GM18861 (cell line): Measurements from ENCODE around the gene ACE.

Experiments
- ATAC-seq: cut with Tn5 transposase; IDR thresholded peaks from one replicate; pipeline ENCODE4 v1.9.1; 2021; ENCODE audit not compliant: unreplicated experiment

ACE gene

DNA sequence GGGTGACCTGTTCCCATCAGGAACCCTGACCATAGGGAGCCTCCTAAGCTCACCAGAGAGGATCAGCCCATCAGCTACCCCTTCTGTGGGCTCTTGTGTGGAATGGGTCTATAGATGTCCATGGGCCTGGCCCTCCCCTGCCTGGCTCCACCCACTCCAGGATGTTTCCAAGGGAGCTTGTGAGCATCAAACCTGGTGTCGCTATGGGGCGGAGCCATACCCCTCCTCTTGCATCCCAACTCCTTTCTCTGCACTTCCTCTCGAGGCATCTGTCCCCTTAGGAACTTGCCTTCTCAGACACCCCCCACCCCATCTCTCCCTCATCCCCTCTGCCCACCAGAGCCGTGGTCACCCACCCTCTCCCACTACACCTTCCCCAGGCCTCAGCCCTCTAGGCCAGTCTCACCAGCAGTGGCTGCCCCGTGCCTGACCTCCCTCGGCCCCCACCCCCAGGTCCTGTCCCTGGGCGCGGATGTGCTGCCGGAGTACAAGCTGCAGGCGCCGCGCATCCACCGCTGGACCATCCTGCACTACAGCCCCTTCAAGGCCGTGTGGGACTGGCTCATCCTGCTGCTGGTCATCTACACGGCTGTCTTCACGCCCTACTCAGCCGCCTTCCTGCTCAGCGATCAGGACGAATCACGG, 56.7 kb downstream of the ACE start:
- ATAC-seq = no peak

DNA sequence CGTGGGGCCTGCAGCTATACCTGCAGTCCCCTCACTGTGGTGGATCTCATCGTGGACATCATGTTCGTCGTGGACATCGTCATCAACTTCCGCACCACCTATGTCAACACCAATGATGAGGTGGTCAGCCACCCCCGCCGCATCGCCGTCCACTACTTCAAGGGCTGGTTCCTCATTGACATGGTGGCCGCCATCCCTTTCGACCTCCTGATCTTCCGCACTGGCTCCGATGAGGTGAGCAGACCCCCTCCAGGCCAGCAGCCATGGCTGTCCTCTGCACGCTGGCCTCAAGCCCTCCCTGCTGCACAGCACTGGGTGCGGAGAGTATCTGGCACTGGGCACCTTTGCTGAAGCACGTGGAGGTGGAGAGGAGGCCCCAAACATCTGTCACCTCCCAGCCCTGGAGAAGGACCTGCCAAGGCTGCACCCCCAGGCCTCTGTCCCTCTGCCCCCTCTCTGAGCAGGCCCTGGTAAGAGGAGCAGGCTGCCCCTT, 57.3 kb downstream of the ACE start:
- no peak for ATAC-seq

DNA sequence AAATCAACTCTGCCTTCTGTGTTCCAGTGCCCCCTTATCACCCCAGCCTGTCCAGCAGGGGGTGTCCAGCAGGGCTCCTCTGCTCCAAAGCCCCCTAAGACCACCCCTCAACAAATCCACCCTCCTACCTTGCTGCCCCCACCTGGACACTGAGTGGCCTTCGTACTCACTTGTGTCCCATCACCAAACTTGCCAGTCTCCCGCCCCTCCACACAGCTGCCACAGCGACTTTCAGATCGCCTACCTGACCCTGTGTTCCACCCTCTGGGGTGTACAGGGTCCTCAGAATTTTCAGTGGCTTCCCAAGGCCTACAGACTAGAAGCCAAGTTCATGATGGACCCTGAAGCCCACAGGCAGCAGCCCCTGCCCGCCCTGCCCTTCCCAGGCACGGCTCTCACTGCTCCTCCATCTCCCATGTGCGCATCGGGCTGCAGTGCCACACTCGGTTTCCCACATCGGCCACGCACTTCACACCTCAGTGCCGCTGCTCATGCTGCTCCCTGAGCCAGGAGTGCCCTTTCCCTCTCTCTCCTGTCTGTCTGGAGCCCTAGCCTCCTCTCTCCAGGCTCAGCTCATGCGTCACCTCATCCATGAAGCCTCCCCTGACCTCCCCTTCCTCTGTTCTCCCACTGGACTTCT, 58.1 kb downstream of the ACE start:
- ATAC-seq = no peak

DNA sequence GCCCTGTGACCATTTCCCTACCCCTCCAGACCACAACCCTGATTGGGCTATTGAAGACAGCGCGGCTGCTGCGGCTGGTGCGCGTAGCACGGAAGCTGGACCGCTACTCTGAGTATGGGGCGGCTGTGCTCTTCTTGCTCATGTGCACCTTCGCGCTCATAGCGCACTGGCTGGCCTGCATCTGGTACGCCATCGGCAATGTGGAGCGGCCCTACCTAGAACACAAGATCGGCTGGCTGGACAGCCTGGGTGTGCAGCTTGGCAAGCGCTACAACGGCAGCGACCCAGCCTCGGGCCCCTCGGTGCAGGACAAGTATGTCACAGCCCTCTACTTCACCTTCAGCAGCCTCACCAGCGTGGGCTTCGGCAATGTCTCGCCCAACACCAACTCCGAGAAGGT, 58.8 kb downstream of the ACE start:
- ATAC-seq = no peak

DNA sequence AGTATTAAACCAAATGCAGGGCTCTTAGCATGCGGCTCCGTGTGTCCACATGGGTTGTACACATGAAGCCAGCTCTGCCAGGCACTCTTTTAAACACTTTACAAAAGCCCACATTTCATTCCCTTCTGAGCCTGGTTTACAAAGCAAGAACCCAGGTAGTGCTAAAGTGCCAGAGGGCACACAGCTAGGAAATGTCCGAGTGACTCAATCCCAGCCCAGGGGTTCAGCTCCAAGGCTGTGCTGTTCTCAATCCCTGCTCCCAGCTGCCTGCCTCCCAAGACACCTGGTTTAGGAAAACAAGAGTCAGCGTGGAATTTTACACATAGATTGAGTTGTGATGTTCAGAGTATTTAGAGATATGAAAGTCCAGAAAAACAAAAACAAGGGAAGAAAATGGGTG, 60.1 kb downstream of the ACE start:
- ATAC-seq = no peak

DNA sequence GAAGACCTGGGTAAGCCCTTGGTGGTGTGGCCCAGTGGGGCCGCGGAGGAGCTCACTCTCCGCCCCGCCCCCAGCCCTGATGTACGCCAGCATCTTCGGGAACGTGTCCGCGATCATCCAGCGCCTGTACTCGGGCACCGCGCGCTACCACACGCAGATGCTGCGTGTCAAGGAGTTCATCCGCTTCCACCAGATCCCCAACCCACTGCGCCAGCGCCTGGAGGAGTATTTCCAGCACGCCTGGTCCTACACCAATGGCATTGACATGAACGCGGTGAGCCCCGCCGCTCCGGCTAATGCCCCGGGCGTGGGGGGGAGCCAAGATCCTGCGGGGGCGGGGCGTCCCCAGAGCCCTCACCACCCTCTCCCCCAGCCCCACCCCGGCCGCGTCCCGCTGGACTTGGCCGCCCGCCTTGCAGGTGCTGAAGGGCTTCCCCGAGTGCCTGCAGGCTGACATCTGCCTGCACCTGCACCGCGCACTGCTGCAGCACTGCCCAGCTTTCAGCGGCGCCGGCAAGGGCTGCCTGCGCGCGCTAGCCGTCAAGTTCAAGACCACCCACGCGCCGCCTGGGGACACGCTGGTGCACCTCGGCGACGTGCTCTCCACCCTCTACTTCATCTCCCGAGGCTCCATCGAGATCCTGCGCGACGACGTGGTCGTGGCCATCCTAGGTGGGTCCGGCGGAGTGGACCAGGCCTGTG, 61.3 kb downstream of the ACE start:
- ATAC-seq = no peak

DNA sequence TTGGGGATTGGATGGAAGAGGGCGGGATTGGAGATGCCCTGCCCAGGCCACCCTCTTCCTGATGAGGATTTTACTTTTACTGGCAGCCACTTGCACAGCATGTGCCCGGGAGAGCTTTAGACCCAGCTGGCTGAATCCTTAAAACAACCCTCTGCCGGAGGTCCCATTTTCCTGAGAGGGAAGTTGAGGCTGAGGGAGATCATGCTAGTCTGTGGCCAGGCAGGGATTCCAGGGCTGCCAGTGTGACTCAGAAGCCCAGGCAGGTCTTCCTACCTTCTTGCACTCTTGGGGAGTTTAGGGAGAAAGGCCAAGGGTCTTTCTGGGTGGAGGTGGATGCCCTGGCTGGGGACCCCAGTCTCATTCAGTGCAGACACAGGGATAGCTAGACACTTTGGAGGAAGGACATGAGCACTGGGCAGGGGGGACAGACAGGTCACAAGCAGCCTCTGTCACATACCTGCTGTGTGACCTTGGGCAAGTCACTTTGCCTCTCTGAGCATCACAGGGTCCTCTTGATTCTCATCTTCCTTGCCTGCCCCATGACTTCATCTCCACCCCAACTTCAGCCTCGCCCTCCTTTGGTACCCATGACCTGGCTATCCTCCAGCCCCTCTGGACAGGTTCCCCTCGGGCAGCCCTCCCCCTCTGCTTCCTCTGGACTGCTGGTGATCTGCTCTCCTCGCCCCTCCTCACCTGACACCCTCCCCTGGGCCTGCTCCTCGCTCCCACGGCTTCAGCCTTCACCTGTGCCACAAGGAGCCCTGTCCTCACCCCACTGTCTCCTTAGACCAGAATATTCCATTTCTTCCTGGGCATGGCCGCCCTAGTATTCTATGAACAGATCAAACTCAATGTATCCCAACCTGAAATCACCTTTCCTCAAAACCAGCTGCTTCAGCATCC, 62.1 kb downstream of the ACE start:
- no peak for ATAC-seq

DNA sequence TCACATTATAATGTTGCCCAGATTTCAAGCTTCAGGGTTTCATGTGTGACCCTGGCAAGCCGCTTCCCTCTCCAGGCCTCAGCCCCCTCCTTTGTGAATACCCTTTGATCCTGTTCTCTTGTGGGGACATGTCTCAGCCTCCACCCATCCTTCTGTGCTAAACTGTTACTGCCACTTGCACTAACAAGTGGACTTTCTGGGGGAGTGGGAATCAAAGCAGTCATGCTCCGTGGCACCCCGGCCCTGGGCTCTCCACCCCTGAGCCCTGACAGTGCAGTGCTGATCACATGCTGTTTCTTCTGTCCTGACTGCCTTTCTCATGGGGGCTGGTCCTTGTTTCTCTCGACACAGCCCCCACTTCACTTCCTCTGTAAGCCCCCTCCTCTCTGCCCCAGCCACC, 63.7 kb downstream of the ACE start:
- no peak for ATAC-seq

DNA sequence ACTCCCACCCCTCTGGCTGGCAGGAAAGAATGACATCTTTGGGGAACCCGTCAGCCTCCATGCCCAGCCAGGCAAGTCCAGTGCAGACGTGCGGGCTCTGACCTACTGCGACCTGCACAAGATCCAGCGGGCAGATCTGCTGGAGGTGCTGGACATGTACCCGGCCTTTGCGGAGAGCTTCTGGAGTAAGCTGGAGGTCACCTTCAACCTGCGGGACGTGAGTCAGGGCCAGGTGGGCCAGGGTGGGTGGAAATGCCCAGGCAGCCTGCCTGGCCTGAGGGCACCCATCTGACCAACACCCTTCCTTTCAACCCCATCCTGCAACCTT, 65.3 kb downstream of the ACE start:
- no peak for ATAC-seq

DNA sequence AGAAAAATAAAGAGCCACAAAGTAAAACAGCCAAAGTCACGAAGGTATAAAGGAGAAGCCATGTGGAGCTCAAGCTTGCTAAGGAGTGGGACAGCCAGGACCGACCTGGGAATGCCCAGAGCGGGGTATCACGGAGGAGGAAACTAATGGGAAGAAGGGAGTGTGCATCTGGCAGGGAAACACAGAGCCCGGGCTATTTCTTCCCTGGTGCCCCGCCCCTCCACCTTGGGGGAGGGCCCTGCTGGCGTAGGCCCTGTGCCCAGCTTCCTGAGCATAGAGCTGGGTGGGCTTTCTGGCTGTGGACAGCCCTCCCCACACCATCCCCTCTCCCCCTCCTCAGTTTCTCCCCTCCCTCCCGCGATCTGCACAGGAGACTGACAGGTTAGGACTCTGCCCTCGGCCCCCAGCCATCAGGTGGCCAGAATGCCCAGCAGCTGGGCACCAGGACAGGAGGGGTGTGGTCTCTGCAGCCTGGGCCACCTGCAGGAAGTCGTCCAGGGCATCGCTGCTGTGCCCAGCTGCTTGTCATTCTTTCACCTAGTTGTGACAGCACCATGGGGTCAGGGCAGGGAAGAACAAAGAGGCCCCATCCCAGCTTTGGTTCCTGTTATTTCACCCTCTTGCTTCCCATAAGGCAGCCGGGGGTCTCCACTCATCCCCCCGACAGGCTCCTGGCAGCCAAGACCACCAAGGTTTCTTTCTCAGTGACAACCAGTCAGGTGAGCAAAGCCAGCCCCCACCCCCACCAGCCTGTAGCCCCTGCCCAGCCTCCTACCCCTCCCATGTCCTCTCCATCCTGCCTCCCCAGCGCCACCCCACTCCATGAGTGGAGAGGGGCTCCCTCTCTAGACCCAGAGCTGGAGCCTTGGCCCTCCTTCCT, 66.3 kb downstream of the ACE start:
- no peak for ATAC-seq

DNA sequence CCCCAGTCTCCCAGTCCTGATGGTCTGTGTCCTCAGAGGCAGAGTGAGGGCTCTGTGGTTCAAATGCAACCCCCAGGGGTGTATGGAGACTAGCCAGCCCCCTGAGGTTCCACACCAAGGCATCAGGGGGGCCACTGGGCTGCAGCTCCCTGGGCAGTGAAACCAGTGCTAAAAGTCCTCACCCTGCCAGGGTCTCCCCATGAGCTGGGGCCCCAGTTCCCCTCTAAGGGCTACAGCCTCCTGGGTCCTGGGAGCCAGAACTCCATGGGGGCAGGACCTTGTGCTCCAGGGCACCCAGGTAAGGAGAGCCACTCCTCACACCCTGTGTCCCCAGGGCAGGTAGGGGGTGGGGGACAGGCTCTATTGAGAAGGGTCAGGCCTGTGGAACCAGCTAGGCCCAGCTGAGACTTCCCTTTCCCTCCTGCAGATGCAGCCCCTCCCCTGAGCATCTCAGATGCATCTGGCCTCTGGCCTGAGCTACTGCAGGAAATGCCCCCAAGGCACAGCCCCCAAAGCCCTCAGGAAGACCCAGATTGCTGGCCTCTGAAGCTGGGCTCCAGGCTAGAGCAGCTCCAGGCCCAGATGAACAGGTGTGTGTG, 67.1 kb downstream of the ACE start:
- ATAC-seq = no peak

DNA sequence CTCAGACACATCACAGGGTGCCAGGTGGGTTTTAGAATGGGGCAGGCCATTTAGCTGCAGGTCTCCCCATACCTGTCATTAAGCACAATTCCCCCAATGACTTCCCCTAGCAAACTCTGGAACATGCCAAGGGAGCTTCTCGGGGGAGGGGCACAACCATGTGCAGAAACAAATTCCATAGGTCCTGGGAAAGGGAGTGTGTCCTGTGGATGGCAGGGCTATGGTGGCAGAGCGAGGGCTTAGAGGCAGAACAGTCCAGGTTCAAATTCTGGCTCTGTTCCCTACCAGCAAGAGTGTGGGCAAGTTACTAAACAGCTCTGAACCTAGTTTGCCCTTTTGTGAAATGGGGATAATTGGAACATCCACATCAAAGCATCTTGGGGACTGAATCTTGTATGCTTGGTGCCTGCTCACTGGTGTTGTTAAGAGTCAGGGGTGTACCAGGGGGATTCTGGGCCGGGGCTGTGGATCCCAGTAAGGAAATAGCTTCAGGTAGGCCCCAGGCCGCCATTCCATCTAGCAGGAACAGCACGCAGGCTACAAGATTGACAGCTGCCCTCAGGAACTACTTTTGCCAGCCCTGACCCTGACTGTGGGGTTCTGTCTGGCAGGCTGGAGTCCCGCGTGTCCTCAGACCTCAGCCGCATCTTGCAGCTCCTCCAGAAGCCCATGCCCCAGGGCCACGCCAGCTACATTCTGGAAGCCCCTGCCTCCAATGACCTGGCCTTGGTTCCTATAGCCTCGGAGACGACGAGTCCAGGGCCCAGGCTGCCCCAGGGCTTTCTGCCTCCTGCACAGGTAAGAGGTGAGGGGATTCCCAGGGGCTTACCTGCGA, 67.8 kb downstream of the ACE start:
- ATAC-seq = no peak

DNA sequence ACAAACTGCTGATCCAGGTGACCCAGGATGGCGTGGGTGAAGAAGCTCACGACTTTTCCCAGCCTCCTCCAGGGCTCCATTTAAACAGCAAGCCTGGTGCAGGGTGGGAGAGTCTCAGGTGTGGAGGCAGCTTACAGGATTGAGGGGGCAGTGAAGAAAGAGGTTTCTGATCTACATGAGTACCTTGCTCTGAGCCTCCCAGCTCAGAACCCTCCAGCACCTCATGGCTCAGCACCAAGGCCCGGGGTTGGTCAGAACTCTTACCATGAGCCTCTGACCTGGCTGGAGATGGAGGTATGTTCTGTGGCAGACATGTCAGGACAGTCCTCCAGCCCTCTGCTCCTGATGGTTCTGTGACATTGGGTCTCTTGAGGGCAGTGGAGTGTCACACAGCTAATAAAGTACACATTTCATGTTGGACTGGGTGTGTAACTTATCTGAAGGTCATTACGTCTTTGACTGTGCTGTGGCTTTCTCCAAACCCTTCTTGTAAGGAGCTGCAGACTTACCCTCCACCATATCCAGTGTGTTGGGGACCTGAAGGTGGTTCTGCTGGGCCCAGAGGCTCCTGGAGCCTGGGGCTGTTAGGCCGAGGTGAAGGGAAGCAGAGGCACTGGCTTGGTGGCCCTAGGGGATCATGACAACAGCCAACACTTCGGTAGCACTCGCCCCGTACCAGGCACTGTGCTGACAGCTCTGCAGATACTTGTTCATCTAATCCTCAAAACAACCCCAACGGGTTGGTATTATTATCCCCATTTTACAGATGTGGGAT, 69.6 kb downstream of the ACE start:
- no peak for ATAC-seq

DNA sequence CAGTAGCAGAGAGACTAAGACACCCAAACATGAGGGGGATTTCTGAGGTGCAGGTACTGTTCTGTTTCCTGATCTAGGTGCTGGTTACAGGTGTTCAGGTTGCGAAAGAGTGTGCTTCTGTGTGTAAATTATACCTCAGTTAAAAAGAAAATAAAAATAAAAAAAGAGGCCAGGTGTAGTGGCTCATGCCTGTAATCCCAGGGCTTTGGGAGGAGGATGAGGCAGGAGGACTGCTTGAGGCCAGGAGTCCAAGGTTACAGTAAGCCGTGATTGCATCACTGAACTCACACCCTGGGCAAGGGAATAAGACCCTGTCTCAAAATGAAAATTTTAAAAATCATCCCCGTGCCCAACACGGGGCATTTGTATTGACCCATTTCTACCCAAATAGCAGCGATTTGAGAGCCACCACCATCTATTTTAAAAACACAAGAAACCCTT, 70.2 kb downstream of the ACE start:
- no peak for ATAC-seq
